GM12865 (cell line): Measurements from ENCODE around the gene LCE1E.

Source experiments
- DNase-seq: peaks from one replicate; pipeline ENCODE4 v3.0.0; 2010; ENCODE audit warnings: low read depth
- H3K4me3 ChIP-seq: 2 replicates; pipeline ENCODE4 v1.5.1; 2011; ENCODE audit warnings: mild to moderate bottlenecking, low read depth, low read length, control low read depth
- TF ChIP-seq, protein P1 (sequence below): IDR thresholded peaks from 2 replicates; pipeline ENCODE4 v1.5.1; 2011; ENCODE audit warnings: low read length, control low read depth, low read depth, inconsistent platforms; ENCODE audit not compliant: insufficient read depth; ENCODE audit errors: missing control alignments

The LCE1E gene

GRCh38 chr1:152776361-152776760, 9.7 kb upstream of the LCE1E start:
- H3K4me3 ChIP-seq: no peak overlapping the region
- TF ChIP-seq, protein P1, sequence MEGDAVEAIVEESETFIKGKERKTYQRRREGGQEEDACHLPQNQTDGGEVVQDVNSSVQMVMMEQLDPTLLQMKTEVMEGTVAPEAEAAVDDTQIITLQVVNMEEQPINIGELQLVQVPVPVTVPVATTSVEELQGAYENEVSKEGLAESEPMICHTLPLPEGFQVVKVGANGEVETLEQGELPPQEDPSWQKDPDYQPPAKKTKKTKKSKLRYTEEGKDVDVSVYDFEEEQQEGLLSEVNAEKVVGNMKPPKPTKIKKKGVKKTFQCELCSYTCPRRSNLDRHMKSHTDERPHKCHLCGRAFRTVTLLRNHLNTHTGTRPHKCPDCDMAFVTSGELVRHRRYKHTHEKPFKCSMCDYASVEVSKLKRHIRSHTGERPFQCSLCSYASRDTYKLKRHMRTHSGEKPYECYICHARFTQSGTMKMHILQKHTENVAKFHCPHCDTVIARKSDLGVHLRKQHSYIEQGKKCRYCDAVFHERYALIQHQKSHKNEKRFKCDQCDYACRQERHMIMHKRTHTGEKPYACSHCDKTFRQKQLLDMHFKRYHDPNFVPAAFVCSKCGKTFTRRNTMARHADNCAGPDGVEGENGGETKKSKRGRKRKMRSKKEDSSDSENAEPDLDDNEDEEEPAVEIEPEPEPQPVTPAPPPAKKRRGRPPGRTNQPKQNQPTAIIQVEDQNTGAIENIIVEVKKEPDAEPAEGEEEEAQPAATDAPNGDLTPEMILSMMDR: no peak
- no peak for DNase-seq

DNA sequence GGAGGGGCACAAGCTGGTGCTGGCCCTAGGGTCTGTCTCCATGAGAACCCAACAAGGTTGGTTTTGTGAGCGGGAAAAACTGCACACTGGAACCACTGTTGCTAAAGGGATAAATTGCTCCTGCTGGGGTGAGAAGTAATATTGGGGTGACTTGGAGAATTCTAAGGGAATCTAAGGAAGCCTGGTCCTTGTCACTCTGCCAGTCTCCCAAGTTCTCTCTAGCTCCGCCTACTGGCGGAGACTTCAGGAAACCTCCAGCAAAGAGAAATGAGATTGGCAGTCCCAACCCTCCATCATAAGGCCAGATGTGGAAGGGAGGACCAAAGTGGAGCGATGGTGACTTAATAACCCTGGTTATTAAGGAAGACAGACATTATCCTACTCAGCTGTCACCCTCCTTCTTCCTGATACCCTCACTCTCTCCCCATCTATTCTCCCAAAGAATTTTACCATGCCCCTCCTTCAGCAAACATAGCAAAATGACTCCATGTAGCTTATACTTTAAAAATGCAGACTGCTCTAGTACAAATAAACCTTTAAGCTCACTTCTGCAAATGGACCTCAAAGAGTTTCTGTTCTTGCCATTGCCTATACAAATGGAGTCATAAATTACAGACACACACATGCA, 8.4 kb upstream of the LCE1E start:
- peak; percentile 40 for DNase-seq
- no peak overlapping the region for H3K4me3 ChIP-seq
- TF ChIP-seq, protein P1: peak; percentile 61

GRCh38 chr1:152783095-152783494, 3.0 kb upstream of the LCE1E start:
- TF ChIP-seq, protein P1: no peak
- no peak for DNase-seq
- no peak overlapping the region for H3K4me3 ChIP-seq

GRCh38 chr1:152795686-152796085, 9.6 kb downstream of the LCE1E start:
- TF ChIP-seq, protein P1: no peak
- no peak for DNase-seq
- H3K4me3 ChIP-seq: no peak overlapping the region

DNA sequence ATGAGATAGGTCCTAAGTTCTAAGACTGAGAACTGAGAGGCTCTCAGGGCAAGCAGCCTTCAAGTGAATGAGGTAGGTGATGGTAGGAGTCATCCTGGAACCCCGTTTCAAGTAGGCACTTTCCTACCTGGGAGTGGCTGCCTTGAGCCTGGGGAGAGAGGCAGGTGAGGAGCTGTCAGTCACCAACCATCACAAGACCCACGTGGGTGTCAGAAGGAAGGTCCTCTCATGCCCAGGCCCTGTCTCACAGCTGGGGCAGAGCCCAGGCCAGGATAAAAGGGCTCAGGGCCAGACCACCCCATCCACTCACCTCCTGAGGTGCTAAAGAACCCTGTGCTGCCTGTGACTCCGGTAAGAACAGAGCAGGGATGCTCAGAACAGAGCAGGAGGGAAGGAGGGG, 10.4 kb downstream of the LCE1E start, which contains the start of gene LCE1D:
Gene LCE1D (plus strand): TSS at position 301 of the 400 bp plus-strand sequence. CDS start 1,074 bp downstream, outside the sequence.
- DNase-seq: no peak
- TF ChIP-seq, protein P1: no peak
- no peak within 1 kb of the TSS for H3K4me3 ChIP-seq

GRCh38 chr1:152801333-152801732, 15.3 kb downstream of the LCE1E start:
- no peak for DNase-seq

More at GRCh38 chr1:152801333-152801732, 15.3 kb downstream of the LCE1E start:
- H3K4me3 ChIP-seq: no peak overlapping the region
- TF ChIP-seq, protein P1: no peak
